Hematopoietic multipotent progenitor cell treated with erythropoietin and hydrocortisone succinate and interleukin-3 and kit ligand, for 17 days (in vitro differentiated cells): ENCODE measurements around the gene GAD1.

Source experiments
- DNase-seq: peaks from one replicate; pipeline ENCODE4 v3.0.0-alpha.2; 2015; ENCODE audit warnings: low spot score

GAD1 gene

GRCh38 chr2:170818036-170818751 lies 1.5 kb downstream of the GAD1 start:
- no peak for DNase-seq

GRCh38 chr2:170818752-170819470 lies 2.2 kb downstream of the GAD1 start:
- DNase-seq, result no peak

- DNase-seq, result no peak
Observed at GRCh38 chr2:170819680-170820664, 3.3 kb downstream of the GAD1 start.

GRCh38 chr2:170820757-170821530 lies 4.3 kb downstream of the GAD1 start:
- DNase-seq, result peak; percentile 55

GRCh38 chr2:170821531-170822289 lies 5.0 kb downstream of the GAD1 start:
- no peak for DNase-seq

- peak; percentile 61 for DNase-seq
Observed at GRCh38 chr2:170822290-170823087, 5.8 kb downstream of the GAD1 start.

GRCh38 chr2:170823088-170823897 lies 6.6 kb downstream of the GAD1 start:
- DNase-seq, result peak; percentile 79

GRCh38 chr2:170823898-170824215 lies 7.2 kb downstream of the GAD1 start:
- no peak for DNase-seq

GRCh38 chr2:170824526-170825015 lies 7.9 kb downstream of the GAD1 start:
- no peak for DNase-seq

- DNase-seq, result no peak
Observed at GRCh38 chr2:170827841-170828532, 11.3 kb downstream of the GAD1 start.

GRCh38 chr2:170828533-170828916 lies 11.8 kb downstream of the GAD1 start:
- DNase-seq, result no peak

- DNase-seq, result peak; percentile 9
Observed at GRCh38 chr2:170829036-170829435, 12.3 kb downstream of the GAD1 start.

- DNase-seq, result peak; percentile 25
Observed at GRCh38 chr2:170830166-170830565, 13.5 kb downstream of the GAD1 start.

GRCh38 chr2:170831115-170831514 lies 14.4 kb downstream of the GAD1 start:
- DNase-seq, result no peak

- no peak for DNase-seq
Observed at GRCh38 chr2:170836027-170836426, 19.3 kb downstream of the GAD1 start.

- DNase-seq, result no peak
Observed at GRCh38 chr2:170840717-170841210, 24.1 kb downstream of the GAD1 start.

- no peak for DNase-seq
Observed at GRCh38 chr2:170842785-170843184, 26.1 kb downstream of the GAD1 start.

- no peak for DNase-seq
Observed at GRCh38 chr2:170843656-170844055, 27.0 kb downstream of the GAD1 start.
